Measurements from ENCODE around the gene KIF21A.

DNA sequence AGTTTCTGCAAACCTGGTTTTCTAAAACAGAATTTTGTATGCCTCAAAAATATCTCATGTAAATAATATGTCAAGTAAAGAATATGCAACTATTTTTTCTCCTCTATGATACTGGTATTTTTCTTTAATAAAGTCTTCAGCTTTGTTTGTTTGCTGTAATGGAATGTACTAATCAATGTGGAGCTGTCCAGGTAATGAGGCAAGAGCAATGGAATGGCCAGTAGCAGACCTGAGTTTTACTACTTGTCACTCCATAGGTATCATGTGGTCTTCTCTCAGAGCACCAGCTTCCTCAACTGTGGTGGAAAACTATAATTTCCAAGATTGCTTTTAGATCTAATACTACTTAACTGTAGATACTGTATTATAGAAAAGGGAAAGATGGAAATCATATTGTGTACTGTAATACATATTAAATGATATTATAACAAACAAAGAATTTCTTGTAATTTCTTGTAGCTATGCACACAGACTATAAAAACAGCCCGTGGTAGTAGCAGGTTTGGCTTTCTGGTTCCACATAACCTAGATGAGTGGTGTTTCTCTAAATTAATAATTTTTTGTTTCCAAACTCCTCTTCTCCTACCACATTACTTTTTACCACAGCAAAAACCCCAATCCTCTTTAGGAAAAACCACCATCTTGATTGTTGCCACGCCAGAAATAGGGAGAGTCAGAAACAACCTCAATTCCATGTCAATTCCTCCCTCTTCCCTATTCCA, 70.6 kb downstream of the KIF21A start:
- no peak for TF ChIP-seq EZH2 (IDR thresholded peaks at IDR 0.05; ENCODE audit: low read length, missing control alignments)
- TF ChIP-seq, protein P1, sequence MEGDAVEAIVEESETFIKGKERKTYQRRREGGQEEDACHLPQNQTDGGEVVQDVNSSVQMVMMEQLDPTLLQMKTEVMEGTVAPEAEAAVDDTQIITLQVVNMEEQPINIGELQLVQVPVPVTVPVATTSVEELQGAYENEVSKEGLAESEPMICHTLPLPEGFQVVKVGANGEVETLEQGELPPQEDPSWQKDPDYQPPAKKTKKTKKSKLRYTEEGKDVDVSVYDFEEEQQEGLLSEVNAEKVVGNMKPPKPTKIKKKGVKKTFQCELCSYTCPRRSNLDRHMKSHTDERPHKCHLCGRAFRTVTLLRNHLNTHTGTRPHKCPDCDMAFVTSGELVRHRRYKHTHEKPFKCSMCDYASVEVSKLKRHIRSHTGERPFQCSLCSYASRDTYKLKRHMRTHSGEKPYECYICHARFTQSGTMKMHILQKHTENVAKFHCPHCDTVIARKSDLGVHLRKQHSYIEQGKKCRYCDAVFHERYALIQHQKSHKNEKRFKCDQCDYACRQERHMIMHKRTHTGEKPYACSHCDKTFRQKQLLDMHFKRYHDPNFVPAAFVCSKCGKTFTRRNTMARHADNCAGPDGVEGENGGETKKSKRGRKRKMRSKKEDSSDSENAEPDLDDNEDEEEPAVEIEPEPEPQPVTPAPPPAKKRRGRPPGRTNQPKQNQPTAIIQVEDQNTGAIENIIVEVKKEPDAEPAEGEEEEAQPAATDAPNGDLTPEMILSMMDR (conservative IDR thresholded peaks at IDR 0.05 in 1 of 2, IDR thresholded peaks at IDR 0.05 in 1 of 2; ENCODE audit: low read depth in 1 of 2, low read length in 2 of 2): no peak
